IgD-negative memory B cell (primary cell): Measurements from ENCODE around the gene HIVEP3. TPM values are rescaled to one million over a fixed set of nuclear protein-coding genes. Genes with fewer than 3 reads are reported as not detected.

Experiments used
- H3K27ac Mint-ChIP-seq, 3 donors: one replicate each; pipeline ENCODE4 v1.8.0; 2020 to 2022; ENCODE audit warnings: mild to moderate bottlenecking in 3 of 3, mixed read lengths in 3 of 3, moderate library complexity in 1 of 3
- H3K27me3 Mint-ChIP-seq: one replicate; pipeline ENCODE4 v1.8.0; 2021; ENCODE audit warnings: mixed read lengths
- H3K36me3 Mint-ChIP-seq: one replicate; pipeline ENCODE4 v1.8.0; 2020; ENCODE audit warnings: mild to moderate bottlenecking, mixed read lengths
- H3K4me1 Mint-ChIP-seq, 3 donors: one replicate each; pipeline ENCODE4 v1.8.0; 2020 to 2022; ENCODE audit warnings: mixed read lengths in 3 of 3, mild to moderate bottlenecking in 1 of 3
- H3K4me3 Mint-ChIP-seq, 4 donors: one replicate each; pipeline ENCODE4 v1.8.0; 2020 to 2022; ENCODE audit warnings: mild to moderate bottlenecking in 4 of 4, mixed read lengths in 4 of 4, moderate library complexity in 3 of 4
- H3K9me3 Mint-ChIP-seq, 3 donors: one replicate each; pipeline ENCODE4 v1.8.0; 2020 to 2021; ENCODE audit warnings: mixed read lengths in 3 of 3, mild to moderate bottlenecking in 1 of 3
- polyA plus RNA-seq: library from polyadenylated mRNA; unstranded; fragments of 300-500 nt; fragmentation: Illumina TruSeq; gene quantifications from one replicate; pipeline ENCODE4 v1.2.3, GENCODE V29; 2021

HIVEP3 gene
- polyA plus RNA-seq, 1 donor from 2014 or later, result 1.4 TPM

DNA sequence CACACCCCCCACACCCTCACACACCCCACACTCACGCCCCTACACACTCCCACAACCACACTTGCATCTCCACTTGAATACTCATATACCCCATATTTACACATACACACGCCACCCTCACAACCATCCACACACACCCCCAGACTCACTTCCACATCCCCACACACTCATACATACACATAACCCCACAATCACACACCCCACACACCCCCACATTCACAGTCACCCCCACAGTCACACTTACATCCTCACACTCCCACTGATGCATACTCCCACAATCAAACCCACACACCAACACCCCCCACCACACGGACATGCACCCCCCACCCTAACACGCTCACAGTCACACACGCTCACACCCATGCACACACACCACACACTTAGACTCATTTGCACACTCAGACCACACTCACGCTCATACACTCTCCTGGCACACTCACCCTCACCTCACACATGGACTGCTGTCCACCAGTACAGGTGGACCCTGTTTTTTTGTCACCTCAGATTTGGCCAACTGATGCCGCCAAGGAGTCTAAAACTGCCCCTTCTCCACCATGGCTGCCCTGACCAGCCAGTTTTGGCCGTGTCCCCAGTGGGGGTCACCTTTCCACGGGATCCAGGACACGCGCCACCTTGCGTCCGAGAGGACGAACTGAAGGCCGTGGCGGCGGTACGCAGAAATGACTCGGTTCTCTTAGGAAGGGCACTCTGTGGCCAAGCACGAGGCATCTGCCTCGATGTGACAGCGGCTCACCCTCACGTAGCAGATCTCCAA, 388.9 kb downstream of the HIVEP3 start:
- Mint-ChIP-seq H3K4me3 (no peak overlapping the region), H3K4me1 (peaks cover 0 to 4% (median 0%) of the 10 kb centered on the region in 3 donors), H3K36me3 (peaks cover 9% of the 10 kb centered on the region), H3K9me3 (no peaks in the 10 kb centered on the region), H3K27me3 (no peaks in the 10 kb centered on the region), H3K27ac (no peak overlapping the region)

DNA sequence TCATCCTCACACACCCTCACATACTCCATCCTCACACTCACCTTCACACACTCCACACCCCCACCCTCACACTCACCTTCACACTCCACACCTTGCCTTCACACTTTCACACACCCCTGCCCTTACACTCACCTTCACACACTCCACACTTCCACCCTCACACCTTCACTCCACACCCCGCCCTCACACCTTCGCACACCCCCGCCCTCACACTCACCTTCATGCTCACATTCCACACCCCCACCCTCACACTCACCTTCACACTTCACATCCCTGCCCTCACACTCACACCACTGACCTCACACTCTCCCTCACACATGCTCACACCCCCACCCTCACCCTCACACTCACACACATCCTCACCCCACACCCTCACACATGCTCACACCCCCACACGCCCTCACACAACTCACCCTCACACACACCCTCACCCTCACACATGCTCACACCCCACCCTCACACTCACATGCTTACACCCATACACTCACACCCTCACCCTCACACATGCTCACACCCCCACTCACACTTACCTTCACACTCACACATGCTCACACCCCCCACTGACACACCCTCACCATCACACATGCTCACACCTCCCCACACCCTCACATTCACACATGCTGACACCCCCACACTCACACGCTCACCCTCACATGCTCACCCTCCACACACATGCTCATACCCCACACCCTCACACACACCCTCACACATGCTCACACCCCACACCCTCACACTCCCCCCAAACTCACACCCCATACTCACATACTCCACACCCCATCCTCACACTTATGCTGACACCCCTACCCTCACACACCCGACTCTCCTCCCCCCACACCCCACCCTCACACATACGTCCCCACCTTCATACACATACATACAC, 389.8 kb downstream of the HIVEP3 start:
- no peaks in the 10 kb centered on the region for H3K9me3 Mint-ChIP-seq
- no peaks in the 10 kb centered on the region for H3K27me3 Mint-ChIP-seq
- H3K4me3 Mint-ChIP-seq, result no peak overlapping the region
- peaks cover 8% of the 10 kb centered on the region for H3K36me3 Mint-ChIP-seq
- no peak overlapping the region for H3K27ac Mint-ChIP-seq
- peaks cover 0 to 4% (median 0%) of the 10 kb centered on the region in 3 donors for H3K4me1 Mint-ChIP-seq

DNA sequence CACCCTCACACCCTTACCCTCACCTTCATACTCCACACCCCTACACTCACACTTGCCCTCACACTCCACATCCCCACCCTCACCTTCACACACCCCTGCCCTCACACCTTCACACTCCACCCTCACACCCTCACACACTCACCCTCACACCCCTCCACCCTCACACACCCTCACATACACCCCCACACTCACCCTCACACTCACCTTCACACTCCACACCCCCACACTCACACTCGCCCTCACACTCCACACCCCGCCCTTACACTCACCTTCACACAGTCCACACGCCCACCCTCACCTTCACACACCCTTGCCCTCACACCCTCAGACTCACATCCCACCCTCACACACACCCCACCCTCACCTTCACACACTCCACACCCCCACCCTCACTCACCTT, 390.6 kb downstream of the HIVEP3 start:
- no peak overlapping the region for H3K27ac Mint-ChIP-seq
- H3K9me3 Mint-ChIP-seq, result no peaks in the 10 kb centered on the region
- H3K36me3 Mint-ChIP-seq, result peaks cover 5% of the 10 kb centered on the region
- peaks cover 0 to 4% (median 0%) of the 10 kb centered on the region in 3 donors for H3K4me1 Mint-ChIP-seq
- H3K4me3 Mint-ChIP-seq, result no peak overlapping the region
- no peaks in the 10 kb centered on the region for H3K27me3 Mint-ChIP-seq

DNA sequence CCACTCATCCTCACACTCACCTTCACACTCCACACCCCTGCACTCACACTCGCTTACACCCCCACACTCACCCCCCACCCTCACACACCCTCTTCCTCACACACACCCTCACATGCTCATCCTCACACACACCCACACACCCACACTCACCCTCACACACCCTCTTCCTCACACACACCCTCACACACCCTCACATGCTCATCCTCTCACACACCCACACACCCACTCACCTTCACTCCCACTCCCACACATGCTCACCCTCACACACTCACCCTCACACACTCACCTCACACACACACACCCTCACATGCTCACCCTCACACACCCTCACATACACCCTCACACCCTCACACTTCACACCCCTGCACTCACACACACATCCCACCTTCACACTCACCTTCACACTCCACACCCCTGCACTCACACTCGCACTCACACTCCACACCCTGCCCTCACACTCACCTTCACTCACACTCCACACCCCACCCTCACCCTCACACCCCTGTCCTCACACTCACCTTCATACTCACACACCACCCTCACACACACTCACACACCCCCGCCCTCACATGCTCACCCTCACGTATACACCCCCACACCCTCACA, 391.7 kb downstream of the HIVEP3 start:
- H3K27ac Mint-ChIP-seq, result no peak overlapping the region
- no peaks in the 10 kb centered on the region for H3K27me3 Mint-ChIP-seq
- peaks cover 8% of the 10 kb centered on the region for H3K36me3 Mint-ChIP-seq
- H3K4me1 Mint-ChIP-seq, result peaks cover 0 to 4% (median 0%) of the 10 kb centered on the region in 3 donors
- no peaks in the 10 kb centered on the region for H3K9me3 Mint-ChIP-seq
- H3K4me3 Mint-ChIP-seq, result no peak overlapping the region

DNA sequence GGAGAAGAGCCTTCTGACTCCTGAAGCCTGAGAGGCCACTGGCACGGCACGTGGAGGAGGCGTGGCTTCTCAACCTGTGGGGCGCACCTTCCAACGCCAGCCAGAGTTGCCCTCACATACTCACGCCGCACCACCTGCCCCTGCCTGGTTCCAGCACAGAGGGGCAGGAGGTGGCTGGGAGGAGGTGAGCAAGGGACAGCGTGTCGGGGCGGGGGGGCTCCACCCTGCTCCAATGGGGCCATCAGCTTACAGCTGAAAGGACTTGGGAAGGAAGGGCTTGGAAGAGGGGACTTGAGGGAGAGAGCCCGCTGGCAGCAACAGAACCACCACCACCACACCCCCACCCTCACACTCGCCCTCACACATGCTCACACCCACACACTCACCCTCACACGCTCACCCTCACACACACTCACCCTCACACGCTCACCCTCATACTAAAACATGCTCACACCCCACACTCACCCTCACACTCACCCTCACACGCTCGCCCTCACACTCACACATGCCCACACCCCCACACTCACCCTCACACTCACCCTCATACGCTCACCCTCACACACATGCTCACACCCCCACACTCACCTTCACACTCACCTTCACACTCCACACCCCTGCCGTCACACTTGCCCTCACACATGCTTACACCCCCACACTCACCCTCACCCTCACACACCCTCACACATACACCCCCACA, 392.7 kb downstream of the HIVEP3 start:
- peaks cover 7% of the 10 kb centered on the region for H3K36me3 Mint-ChIP-seq
- no peaks in the 10 kb centered on the region for H3K9me3 Mint-ChIP-seq
- no peaks in the 10 kb centered on the region for H3K27me3 Mint-ChIP-seq
- H3K27ac Mint-ChIP-seq, result no peak overlapping the region
- no peak overlapping the region for H3K4me3 Mint-ChIP-seq
- peaks cover 0 to 4% (median 0%) of the 10 kb centered on the region in 3 donors for H3K4me1 Mint-ChIP-seq

DNA sequence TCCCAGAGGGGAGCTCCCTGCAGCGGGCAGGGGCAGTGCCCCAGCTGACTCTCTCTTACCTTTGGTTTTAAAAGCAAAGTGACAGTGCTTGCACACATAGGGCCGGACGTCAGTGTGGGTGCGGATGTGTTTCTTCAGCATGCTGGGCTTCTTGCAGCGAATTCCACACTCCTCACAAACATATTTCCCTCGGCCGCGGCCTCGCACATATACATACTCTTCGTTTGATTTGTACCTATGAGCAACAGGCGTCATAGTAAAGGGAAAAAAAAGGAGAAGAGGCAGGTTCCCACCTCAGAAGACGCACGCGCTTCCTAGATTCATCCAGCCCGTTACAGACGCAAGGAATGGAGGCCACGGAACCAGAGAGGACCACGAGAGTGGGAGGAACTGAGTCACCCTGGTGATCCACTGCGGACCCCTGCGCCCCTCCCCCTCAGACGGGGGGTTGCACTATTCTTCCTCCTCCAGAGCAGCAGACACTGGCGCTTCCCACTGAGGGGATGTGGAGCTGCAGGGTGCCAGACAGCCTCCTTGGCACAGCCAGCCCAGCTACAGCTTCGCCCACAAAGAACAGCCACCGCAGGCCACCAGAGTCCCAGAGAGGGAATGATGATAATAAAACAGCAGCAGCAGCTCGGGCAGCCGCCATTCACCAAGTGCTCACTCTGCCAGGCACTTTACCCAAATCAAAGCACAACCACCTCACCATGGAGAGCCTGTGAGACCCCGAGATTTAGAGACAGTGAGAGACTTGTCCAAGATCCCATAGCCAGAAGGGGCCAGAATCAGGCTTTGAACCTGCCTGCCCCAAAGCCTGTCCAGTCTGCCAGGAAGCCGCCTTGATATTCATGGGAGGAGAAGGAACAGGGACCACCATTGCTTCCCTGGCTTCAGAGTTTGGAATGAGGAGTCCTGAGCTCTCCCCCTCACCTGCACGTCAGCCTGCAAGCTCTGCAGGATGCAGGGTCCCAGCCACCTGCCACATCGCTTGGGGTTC, 393.7 kb downstream of the HIVEP3 start:
- no peaks in the 10 kb centered on the region for H3K9me3 Mint-ChIP-seq

DNA sequence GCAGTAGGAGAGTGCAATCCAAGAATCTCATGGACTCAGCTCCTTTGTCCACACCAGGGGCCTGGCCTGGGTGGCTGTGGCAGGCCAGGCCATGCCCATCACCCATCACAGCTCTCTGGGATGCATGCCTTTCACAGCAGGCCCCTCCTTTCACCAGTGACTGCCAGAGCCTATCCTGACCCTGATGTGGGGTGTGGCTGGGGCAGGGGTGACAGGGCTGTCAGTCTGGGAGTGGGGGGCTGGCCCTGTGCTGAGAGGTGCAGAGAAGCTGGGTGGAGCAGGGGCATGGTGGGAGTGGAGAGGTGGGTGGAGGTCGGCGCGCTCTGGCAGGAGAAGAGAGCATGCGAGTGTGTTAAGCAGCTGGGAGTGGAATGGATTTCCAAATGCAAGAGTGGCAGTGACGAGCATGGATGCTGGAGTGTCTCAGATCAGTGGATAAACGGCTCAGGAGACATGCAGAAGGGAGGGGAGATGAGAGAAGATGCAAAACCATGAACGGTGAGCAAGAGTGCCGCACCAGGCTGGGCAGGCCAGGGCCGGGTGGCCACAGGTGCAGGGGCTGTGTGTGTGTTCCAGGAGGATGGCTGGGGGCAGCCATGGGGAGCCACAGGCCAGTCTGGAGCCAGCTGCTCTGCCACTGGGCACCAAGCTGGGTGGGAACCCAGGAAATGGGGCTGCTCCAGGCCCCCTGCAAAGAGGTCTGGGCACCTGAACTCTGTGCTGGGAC, 394.6 kb downstream of the HIVEP3 start:
- peaks cover 7% of the 10 kb centered on the region for H3K36me3 Mint-ChIP-seq
- peaks cover 0 to 5% (median 3%) of the 10 kb centered on the region in 3 donors for H3K4me1 Mint-ChIP-seq
- no peaks in the 10 kb centered on the region for H3K27me3 Mint-ChIP-seq
- H3K9me3 Mint-ChIP-seq, result no peaks in the 10 kb centered on the region
- H3K27ac Mint-ChIP-seq, result no peak overlapping the region
- H3K4me3 Mint-ChIP-seq, result no peak overlapping the region

More for the DNA sequence above, 393.7 kb downstream of the HIVEP3 start:
- Mint-ChIP-seq H3K27ac (peak overlapping the region in 1 of 3 donors; percentile 60), H3K4me3 (no peak overlapping the region), H3K4me1 (no peaks in the 10 kb centered on the region), H3K36me3 (peaks cover 7% of the 10 kb centered on the region), H3K27me3 (no peaks in the 10 kb centered on the region)

DNA sequence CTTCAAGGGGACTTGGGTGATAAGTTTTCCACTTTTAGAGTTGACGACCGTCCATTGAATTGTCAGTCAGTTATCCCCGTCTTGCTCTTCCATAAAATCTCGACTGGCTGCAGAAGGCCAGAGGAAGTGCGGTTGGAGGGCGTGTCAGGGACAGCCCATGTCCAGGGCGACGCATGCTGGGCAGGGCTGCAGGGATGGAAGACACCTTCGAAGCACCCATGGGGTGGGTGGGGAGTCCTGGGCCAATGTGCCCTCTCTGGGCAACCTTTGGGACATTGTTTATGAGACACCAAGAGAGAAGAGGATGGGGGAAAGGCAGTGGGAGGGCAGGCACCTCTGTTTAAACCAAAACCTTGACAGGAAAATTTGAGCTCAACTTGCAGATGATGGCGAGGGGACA, 395.7 kb downstream of the HIVEP3 start:
- Mint-ChIP-seq H3K4me1 (peaks cover 4 to 9% (median 8%) of the 10 kb centered on the region in 3 donors), H3K9me3 (no peaks in the 10 kb centered on the region), H3K4me3 (no peak overlapping the region), H3K27ac (no peak overlapping the region), H3K27me3 (no peaks in the 10 kb centered on the region), H3K36me3 (peaks cover 7% of the 10 kb centered on the region)

DNA sequence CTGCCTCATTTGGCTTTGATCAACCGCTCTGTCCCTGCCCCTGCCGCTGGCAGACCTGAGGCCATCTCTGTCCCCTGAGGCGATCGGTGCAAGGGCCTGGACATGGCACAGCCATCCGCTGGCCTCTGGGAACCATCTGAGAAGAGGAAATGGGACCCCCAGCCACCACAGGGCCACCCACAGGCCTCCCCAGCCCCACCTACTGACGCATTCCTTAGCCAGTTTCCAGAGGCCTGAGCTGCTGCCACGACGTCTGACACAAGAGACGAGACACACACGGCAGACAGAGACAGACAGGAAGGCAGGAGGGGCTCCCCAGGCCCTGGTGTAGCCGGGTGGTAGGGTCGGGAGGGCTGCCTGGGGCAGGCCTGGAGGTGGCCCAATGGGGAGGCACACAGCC, 397.0 kb downstream of the HIVEP3 start:
- Mint-ChIP-seq H3K27me3 (no peaks in the 10 kb centered on the region), H3K4me1 (peaks cover 8 to 16% (median 14%) of the 10 kb centered on the region in 3 donors), H3K36me3 (peaks cover 7% of the 10 kb centered on the region), H3K27ac (no peak overlapping the region), H3K4me3 (no peak overlapping the region), H3K9me3 (no peaks in the 10 kb centered on the region)

DNA sequence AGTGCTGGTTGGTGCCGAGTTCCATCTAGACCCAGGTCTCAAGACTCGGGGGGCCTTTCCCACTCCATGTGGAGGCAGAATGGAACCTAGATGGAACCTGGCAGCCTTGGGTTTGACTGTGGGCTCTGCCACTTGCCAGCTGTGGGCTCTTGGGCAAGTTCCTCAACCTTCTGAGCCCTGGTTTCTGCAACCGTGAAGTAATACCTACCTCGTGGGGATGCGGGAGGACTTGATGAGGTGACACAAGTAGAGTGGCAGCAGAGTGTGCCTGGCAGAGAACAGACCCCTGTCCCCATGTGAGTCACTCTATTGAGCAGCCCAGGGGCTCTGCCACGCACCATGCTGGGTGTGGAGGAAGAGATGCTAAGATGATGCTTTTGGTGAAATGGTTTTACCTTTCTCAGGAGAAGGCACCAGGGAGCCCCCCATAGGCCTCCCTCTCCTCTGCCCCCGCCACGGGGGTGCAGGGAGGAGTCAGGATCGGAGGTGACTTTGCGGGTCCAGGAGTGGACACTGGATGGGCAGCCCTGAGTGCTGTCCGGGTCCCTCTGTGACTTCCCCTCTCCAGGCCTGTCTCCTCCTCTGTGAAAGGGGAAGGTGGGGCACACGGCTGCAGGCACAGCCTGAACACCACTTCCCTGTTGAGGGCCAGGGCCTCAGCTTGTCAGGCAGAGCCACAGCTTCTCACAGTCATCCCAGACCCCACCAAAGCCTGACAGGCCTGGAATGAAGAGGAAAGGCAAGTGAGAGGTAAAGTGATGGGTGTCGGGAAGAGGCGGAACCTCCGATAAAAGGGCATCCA, 397.6 kb downstream of the HIVEP3 start:
- Mint-ChIP-seq H3K9me3 (no peaks in the 10 kb centered on the region), H3K27ac (no peak overlapping the region), H3K36me3 (peaks cover 7% of the 10 kb centered on the region), H3K4me3 (no peak overlapping the region), H3K27me3 (no peaks in the 10 kb centered on the region), H3K4me1 (peaks cover 8 to 18% (median 16%) of the 10 kb centered on the region in 3 donors)

DNA sequence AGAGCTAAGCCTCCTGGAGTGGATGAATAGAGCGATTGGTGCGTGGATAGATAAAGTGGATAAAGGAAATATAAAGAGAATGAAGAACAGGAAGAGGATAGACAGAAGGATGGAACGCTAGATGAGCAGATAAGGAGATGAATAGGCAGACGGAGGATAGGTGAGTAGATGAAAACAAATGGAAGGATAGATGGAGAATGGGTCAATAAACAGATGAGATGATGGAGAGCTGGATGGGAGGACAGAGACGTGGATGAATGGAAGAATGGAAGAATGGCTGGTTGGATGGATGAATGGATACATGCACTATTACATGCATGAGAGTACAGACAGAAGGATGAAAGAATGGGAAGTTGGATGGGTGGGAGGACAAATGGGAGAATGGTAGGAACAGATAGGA, 399.1 kb downstream of the HIVEP3 start:
- peaks cover 7% of the 10 kb centered on the region for H3K36me3 Mint-ChIP-seq
- no peak overlapping the region for H3K4me3 Mint-ChIP-seq
- no peaks in the 10 kb centered on the region for H3K27me3 Mint-ChIP-seq
- no peak overlapping the region for H3K27ac Mint-ChIP-seq
- H3K9me3 Mint-ChIP-seq, result no peaks in the 10 kb centered on the region
- peaks cover 8 to 19% (median 17%) of the 10 kb centered on the region in 3 donors for H3K4me1 Mint-ChIP-seq

DNA sequence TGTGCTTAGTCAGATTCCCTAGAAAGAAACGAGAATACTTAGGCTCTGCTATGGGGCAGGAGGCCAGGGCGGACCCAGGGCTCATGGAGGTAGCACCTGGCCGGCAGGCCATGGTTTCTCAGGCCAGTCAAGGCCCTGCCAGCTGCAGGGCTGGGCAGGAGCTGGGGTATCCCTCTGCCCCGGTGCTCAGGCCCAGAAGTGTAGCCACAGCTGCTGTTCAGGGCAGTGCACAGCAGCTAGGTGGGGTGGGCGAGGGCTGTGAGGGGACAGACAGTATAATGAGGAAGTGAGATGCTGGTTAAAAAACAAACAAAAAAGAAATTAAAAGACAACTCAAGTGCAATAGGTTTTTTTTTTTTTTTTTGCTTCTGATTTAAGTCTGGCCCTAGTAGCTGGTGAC, 400.3 kb downstream of the HIVEP3 start:
- Mint-ChIP-seq H3K4me3 (peak overlapping the region in 1 of 4 donors; percentile 28), H3K27ac (peak overlapping the region in 1 of 3 donors; percentile 2), H3K9me3 (no peaks in the 10 kb centered on the region), H3K4me1 (peaks cover 8 to 19% (median 17%) of the 10 kb centered on the region in 3 donors), H3K27me3 (no peaks in the 10 kb centered on the region), H3K36me3 (peaks cover 7% of the 10 kb centered on the region)
